Kidney (tissue), 14 donors: ENCODE measurements around the gene ZBTB7A. TPM values are rescaled to one million over a fixed set of nuclear protein-coding genes. Genes with fewer than 3 reads are reported as not detected.

ENCODE experiments used
- DNase-seq, 5 donors: peaks; one replicate each; pipeline ENCODE4 v3.0.0-alpha.2; 2013 to 2020
- FAIRE-seq: peaks from 2 replicates; lab custom pipeline; 2012; peaks lifted over from hg19 to GRCh38; lab: Jason Lieb, UNC
- H3K27ac ChIP-seq, 2 donors: one replicate each; pipeline ENCODE4 v1.7.0; 2013; ENCODE audit warnings: low read depth in 2 of 2, low read length in 2 of 2, inconsistent platforms in 1 of 2
- H3K27me3 ChIP-seq: one replicate; pipeline ENCODE4 v1.7.1; 2013; ENCODE audit warnings: low read length, inconsistent platforms; ENCODE audit not compliant: control insufficient read depth, insufficient read depth
- H3K36me3 ChIP-seq, 3 donors: one replicate each; pipeline versions ENCODE4 v1.7.0 to v1.7.1; 2013; ENCODE audit warnings: low read length in 3 of 3, control low read depth in 1 of 3, inconsistent platforms in 1 of 3; ENCODE audit not compliant: insufficient read depth in 3 of 3, control insufficient read depth in 2 of 3
- H3K4me1 ChIP-seq, 3 donors: one replicate each; pipeline versions ENCODE4 v1.7.0 to v1.7.1; 2013; ENCODE audit warnings: low read length in 3 of 3, inconsistent platforms in 1 of 3, low read depth in 1 of 3; ENCODE audit not compliant: control insufficient read depth in 2 of 3, insufficient read depth in 2 of 3
- H3K4me3 ChIP-seq, 3 donors: one replicate each; pipeline versions ENCODE4 v1.7.0 to v1.8.1; 2013; ENCODE audit warnings: low read length in 3 of 3, control low read depth in 1 of 3, inconsistent platforms in 1 of 3
- H3K9ac ChIP-seq, 3 donors: one replicate each; pipeline versions ENCODE4 v1.7.0 to v1.7.1; 2013; ENCODE audit warnings: low read length in 3 of 3, control low read depth in 1 of 3, inconsistent platforms in 1 of 3
- H3K9me3 ChIP-seq, 3 donors: one replicate each; pipeline versions ENCODE4 v1.7.0 to v1.7.1; 2013; ENCODE audit warnings: low read length in 3 of 3, control low read depth in 1 of 3, inconsistent platforms in 1 of 3; ENCODE audit not compliant: control insufficient read depth in 2 of 3, insufficient read depth in 1 of 3
- intact Hi-C: fragments of 100-400 bp; cut with DNase I; formaldehyde crosslinking; loops from one replicate; pipeline ENCODE4 v1.11.1; 2022
- polyA plus RNA-seq: library from polyadenylated mRNA; stranded (reverse); fragments of 350-450 nt; fragmentation: Illumina TruSeq; extraction: RNeasy Lipid Tissue Mini Kit (QIAGEN cat#74804); gene quantifications from one replicate; pipeline ENCODE4 v1.2.3, GENCODE V29; 2014; ENCODE audit warnings: low read depth, low replicate concordance; ENCODE audit not compliant: insufficient read depth
- total RNA-seq: library from RNA; stranded (reverse); fragmentation: NEBNext Ultra II Directional; extraction: Animal tissue kit (Norgen Biotek cat#: 25700); gene quantifications from one replicate; pipeline ENCODE4 v1.2.1, GENCODE V29; 2021
- TF ChIP-seq, protein P1 (sequence below): IDR thresholded peaks from 3 replicates; pipeline ENCODE4 v1.5.1; 2012; ENCODE audit warnings: mild to moderate bottlenecking, moderate library complexity, borderline replicate concordance; ENCODE audit not compliant: insufficient read depth; ENCODE audit errors: extremely low read depth
- donor health status: control.
- donor health status: control.
- donor health status: control.
- donor health status: control.
- donor health status: control.
- donor health status: DM: yes; HTN: yes; CAD: no.
- donor health status: Normal renal cell carcinoma (clear cell type).

ZBTB7A gene
- total and polyA plus RNA-seq, 2 donors from 2014 or later, result 8.9 to 53.2 TPM

- FAIRE-seq (no peak), DNase-seq (no peak)
- intact Hi-C loops, result no loop called here
- Histone ChIP-seq H3K4me3 (peak overlapping the region in 2 of 3 donors; percentile 13 to 26), H3K36me3 (peaks cover 7 to 17% (median 12%) of the 10 kb centered on the region in 3 donors), H3K4me1 (peaks cover 0 to 16% (median 5%) of the 10 kb centered on the region in 3 donors), H3K27me3 (no peaks in the 10 kb centered on the region), H3K9ac (peak overlapping the region in 1 of 3 donors; percentile 19), H3K27ac (no peak overlapping the region), H3K9me3 (peaks cover 0 to 2% (median 0%) of the 10 kb centered on the region in 3 donors)
- TF ChIP-seq, protein P1, sequence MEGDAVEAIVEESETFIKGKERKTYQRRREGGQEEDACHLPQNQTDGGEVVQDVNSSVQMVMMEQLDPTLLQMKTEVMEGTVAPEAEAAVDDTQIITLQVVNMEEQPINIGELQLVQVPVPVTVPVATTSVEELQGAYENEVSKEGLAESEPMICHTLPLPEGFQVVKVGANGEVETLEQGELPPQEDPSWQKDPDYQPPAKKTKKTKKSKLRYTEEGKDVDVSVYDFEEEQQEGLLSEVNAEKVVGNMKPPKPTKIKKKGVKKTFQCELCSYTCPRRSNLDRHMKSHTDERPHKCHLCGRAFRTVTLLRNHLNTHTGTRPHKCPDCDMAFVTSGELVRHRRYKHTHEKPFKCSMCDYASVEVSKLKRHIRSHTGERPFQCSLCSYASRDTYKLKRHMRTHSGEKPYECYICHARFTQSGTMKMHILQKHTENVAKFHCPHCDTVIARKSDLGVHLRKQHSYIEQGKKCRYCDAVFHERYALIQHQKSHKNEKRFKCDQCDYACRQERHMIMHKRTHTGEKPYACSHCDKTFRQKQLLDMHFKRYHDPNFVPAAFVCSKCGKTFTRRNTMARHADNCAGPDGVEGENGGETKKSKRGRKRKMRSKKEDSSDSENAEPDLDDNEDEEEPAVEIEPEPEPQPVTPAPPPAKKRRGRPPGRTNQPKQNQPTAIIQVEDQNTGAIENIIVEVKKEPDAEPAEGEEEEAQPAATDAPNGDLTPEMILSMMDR, result no peak
These were observed 13.0 kb downstream of the ZBTB7A start for GRCh38 chr19:4053423-4054324.

- DNase-seq, result no peak
- intact Hi-C loops, result no loop called here
- Histone ChIP-seq H3K4me3 (peak overlapping the region in 1 of 3 donors; percentile 13), H3K9ac (peak overlapping the region in 1 of 3 donors; percentile 19), H3K4me1 (peaks cover 0 to 13% (median 5%) of the 10 kb centered on the region in 3 donors), H3K27me3 (no peaks in the 10 kb centered on the region), H3K36me3 (peaks cover 7 to 17% (median 12%) of the 10 kb centered on the region in 3 donors), H3K9me3 (peaks cover 0 to 2% (median 0%) of the 10 kb centered on the region in 3 donors), H3K27ac (no peak overlapping the region)
- FAIRE-seq, result no peak
- TF ChIP-seq, protein P1, result no peak
These were observed 13.7 kb downstream of the ZBTB7A start for GRCh38 chr19:4052993-4053422.

- DNase-seq (peak in 1 of 5 donors; percentile 95), FAIRE-seq (no peak)
- intact Hi-C loops, result no loop called here
- Histone ChIP-seq H3K27ac (peak overlapping the region; percentile 32 to 53), H3K9me3 (peaks cover 0 to 2% (median 0%) of the 10 kb centered on the region in 3 donors), H3K36me3 (peaks cover 7 to 17% (median 12%) of the 10 kb centered on the region in 3 donors), H3K4me1 (peaks cover 0 to 13% (median 5%) of the 10 kb centered on the region in 3 donors), H3K27me3 (no peaks in the 10 kb centered on the region), H3K9ac (peak overlapping the region in 1 of 3 donors; percentile 19), H3K4me3 (peak overlapping the region in 1 of 3 donors; percentile 13)
- TF ChIP-seq, protein P1, result no peak
These were observed 14.3 kb downstream of the ZBTB7A start for GRCh38 chr19:4052114-4052992.
